Measurements from ENCODE around the gene CSMD2. TPM values are rescaled to one million over a fixed set of nuclear protein-coding genes. Genes with fewer than 3 reads are reported as not detected.

CSMD2 gene
- polyA plus RNA-seq, 1 of the 3 experiments (the other 2 are of a cell fraction) = not detected

DNA sequence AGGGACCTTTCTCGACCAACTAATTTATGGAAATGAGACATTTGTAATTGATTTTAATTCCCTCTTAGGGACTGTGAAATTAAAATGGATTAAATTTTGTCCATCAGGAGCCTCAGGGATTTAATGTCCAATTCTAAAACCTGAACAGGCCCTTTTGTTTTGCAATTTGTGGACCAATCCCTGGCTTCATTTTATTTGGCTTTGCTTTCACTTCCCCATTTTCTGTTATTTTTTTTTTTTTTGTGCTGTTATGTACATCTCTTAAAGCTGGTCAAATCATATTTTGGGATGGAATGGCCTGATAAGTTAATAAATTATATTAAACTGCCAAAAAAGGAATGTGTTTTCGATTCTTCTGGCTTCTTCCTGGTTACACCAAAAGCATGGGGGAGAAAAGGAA, 663.7 kb downstream of the CSMD2 start:
- H3K4me2 ChIP-seq = no peak overlapping the region
- no peak for TF ChIP-seq IRF3 (IDR thresholded peaks at IDR 0.05; ENCODE audit: low read depth, low read length)
- TF ChIP-seq RAD21 (IDR thresholded peaks at IDR 0.05; ENCODE audit: low read length) = no peak
- no peak for TF ChIP-seq RFX5 (IDR thresholded peaks at IDR 0.05; ENCODE audit: low read length)
- TF ChIP-seq EP300 (IDR thresholded peaks at IDR 0.05; ENCODE audit: borderline replicate concordance in 1 of 2, low read depth in 1 of 2, low read length in 1 of 2) = no peak
- TF ChIP-seq TAF1 (IDR thresholded peaks at IDR 0.05; ENCODE audit: borderline replicate concordance, low read depth, low read length) = no peak
- TF ChIP-seq CHD2 (IDR thresholded peaks at IDR 0.05; ENCODE audit: low read length, partially characterized antibody) = no peak
- TF ChIP-seq FOXM1 (IDR thresholded peaks at IDR 0.05; ENCODE audit: low read depth) = no peak
- WGBS (ENCODE audit: low lambda C conversion rate) = 49% methylated on average over 2 of the region's 2 CpGs
- H2AFZ ChIP-seq (ENCODE audit: low read depth) = no peak overlapping the region
- no peaks in the 10 kb centered on the region for H3K27me3 ChIP-seq (ENCODE audit: insufficient read depth)
- no peaks in the 10 kb centered on the region for H3K9me2 ChIP-seq
- no peak overlapping the region for H3K4me3 ChIP-seq (ENCODE audit: low read depth in 2 of 2, low read length in 1 of 2)
- H3K9ac ChIP-seq = no peak overlapping the region
- POLR2A ChIA-PET = no interaction called here
- H3K36me3 ChIP-seq (replicated peaks in 1 of 2; ENCODE audit: control insufficient read depth in 1 of 2, insufficient read depth in 2 of 2, low read length in 1 of 2) = no peaks in the 10 kb centered on the region
- H3K27ac ChIP-seq (ENCODE audit: low read depth in 2 of 2, low read length in 1 of 2) = no peak overlapping the region
- no peaks in the 10 kb centered on the region for H4K20me1 ChIP-seq (ENCODE audit: insufficient read depth)
- no peaks in the 10 kb centered on the region for H3K79me2 ChIP-seq (ENCODE audit: insufficient read depth)
- no peaks in the 10 kb centered on the region for H3K4me1 ChIP-seq (ENCODE audit: control insufficient read depth in 1 of 2, insufficient read depth in 2 of 2, low read depth in 1 of 2, low read length in 1 of 2)
- no peak for DNase-seq
- no peaks in the 10 kb centered on the region for H3F3A ChIP-seq (replicated peaks; ENCODE audit: insufficient read depth)
- H3K9me3 ChIP-seq = 0 out of 2 replicates have a peak, but pooled peaks cover under 1% of the 10 kb centered on the region
- CTCF ChIA-PET = no interaction called here

DNA sequence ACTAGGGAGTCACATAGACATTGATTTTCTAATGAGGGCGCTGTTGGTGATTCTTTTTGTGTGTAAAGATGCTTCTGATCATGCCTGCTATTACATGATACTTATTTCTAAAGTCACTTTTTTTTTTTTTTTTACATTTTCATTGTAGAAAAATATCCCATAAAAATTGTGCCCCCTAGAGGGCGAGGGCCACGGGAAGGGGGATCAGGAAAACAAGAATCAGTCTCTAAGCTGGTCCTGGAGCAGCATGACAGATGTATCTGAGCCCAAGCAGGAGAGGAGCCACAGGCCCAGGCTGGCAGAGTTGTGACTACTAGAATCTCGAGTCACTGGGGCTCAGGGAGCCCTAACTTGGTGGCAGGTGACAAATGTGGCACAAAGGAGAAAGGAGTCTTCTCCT, 664.5 kb downstream of the CSMD2 start:
- POLR2A ChIA-PET = no interaction called here
- Histone ChIP-seq H4K20me1 (ENCODE audit: insufficient read depth) (no peaks in the 10 kb centered on the region), H3K36me3 (replicated peaks in 1 of 2; ENCODE audit: control insufficient read depth in 1 of 2, insufficient read depth in 2 of 2, low read length in 1 of 2) (peaks cover 3 to 7% of the 10 kb centered on the region in 2 experiments), H3K79me2 (ENCODE audit: insufficient read depth) (no peaks in the 10 kb centered on the region), H3F3A (replicated peaks; ENCODE audit: insufficient read depth) (no peaks in the 10 kb centered on the region), H3K27ac (ENCODE audit: low read depth in 2 of 2, low read length in 1 of 2) (no peak overlapping the region), H3K4me1 (ENCODE audit: control insufficient read depth in 1 of 2, insufficient read depth in 2 of 2, low read depth in 1 of 2, low read length in 1 of 2) (no peaks in the 10 kb centered on the region), H3K4me2 (no peak overlapping the region), H3K9me3 (peaks cover 8% of the 10 kb centered on the region; the same call in 1 of the 2 replicates), H3K4me3 (ENCODE audit: low read depth in 2 of 2, low read length in 1 of 2) (no peak overlapping the region), H2AFZ (ENCODE audit: low read depth) (no peak overlapping the region), H3K27me3 (ENCODE audit: insufficient read depth) (no peaks in the 10 kb centered on the region), H3K9me2 (no peaks in the 10 kb centered on the region), H3K9ac (no peak overlapping the region)
- CTCF ChIA-PET = no interaction called here
- WGBS (ENCODE audit: low lambda C conversion rate) = 61% methylated on average over 4 of the region's 4 CpGs
- TF ChIP-seq MAX (IDR thresholded peaks at IDR 0.05; ENCODE audit: low read depth) (no peak), TAF1 (IDR thresholded peaks at IDR 0.05; ENCODE audit: borderline replicate concordance, low read depth, low read length) (no peak), FOSL2 (IDR thresholded peaks at IDR 0.05; ENCODE audit: borderline replicate concordance, low read depth) (no peak), GATA2 (CRISPR knock-in tag; IDR thresholded peaks at IDR 0.05) (no peak), MXI1 (IDR thresholded peaks at IDR 0.05; ENCODE audit: low read depth, low read length) (no peak)
- TF ChIP-seq, protein P1, sequence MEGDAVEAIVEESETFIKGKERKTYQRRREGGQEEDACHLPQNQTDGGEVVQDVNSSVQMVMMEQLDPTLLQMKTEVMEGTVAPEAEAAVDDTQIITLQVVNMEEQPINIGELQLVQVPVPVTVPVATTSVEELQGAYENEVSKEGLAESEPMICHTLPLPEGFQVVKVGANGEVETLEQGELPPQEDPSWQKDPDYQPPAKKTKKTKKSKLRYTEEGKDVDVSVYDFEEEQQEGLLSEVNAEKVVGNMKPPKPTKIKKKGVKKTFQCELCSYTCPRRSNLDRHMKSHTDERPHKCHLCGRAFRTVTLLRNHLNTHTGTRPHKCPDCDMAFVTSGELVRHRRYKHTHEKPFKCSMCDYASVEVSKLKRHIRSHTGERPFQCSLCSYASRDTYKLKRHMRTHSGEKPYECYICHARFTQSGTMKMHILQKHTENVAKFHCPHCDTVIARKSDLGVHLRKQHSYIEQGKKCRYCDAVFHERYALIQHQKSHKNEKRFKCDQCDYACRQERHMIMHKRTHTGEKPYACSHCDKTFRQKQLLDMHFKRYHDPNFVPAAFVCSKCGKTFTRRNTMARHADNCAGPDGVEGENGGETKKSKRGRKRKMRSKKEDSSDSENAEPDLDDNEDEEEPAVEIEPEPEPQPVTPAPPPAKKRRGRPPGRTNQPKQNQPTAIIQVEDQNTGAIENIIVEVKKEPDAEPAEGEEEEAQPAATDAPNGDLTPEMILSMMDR (IDR thresholded peaks at IDR 0.05) = peak; percentile 36
- TF ChIP-seq, protein P2, sequence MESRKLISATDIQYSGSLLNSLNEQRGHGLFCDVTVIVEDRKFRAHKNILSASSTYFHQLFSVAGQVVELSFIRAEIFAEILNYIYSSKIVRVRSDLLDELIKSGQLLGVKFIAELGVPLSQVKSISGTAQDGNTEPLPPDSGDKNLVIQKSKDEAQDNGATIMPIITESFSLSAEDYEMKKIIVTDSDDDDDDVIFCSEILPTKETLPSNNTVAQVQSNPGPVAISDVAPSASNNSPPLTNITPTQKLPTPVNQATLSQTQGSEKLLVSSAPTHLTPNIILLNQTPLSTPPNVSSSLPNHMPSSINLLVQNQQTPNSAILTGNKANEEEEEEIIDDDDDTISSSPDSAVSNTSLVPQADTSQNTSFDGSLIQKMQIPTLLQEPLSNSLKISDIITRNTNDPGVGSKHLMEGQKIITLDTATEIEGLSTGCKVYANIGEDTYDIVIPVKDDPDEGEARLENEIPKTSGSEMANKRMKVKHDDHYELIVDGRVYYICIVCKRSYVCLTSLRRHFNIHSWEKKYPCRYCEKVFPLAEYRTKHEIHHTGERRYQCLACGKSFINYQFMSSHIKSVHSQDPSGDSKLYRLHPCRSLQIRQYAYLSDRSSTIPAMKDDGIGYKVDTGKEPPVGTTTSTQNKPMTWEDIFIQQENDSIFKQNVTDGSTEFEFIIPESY (IDR thresholded peaks at IDR 0.05; ENCODE audit: borderline replicate concordance, low read depth) = no peak
- no peak for DNase-seq
